Upper lobe of left lung (tissue), 4 donors: ENCODE data around the gene CRYGS.

Source experiments
- CTCF ChIP-seq, 6 experiments: fragments of 450-650 bp in 4 of 6; fragments of 200-600 bp in 2 of 6; sonication (generic) in 2 of 6; IDR thresholded peaks; one replicate each; pipeline ENCODE4 v1.5.1; 2016 to 2019; ENCODE audit warnings: antibody characterized with exemption in 6 of 6
- POLR2A ChIP-seq, 4 donors: fragments of 450-650 bp; IDR thresholded peaks; one replicate each; pipeline ENCODE4 v1.5.1; 2016 to 2017; ENCODE audit warnings: antibody characterized with exemption in 4 of 4, mild to moderate bottlenecking in 2 of 4
- POLR2AphosphoS5 ChIP-seq, 2 donors: sonication (generic); formaldehyde crosslinking; IDR thresholded peaks; one replicate each; pipeline ENCODE4 v1.5.1; 2017; ENCODE audit warnings: antibody characterized with exemption in 2 of 2

- TF ChIP-seq POLR2AphosphoS5 (IDR thresholded peaks at IDR 0.05): no peak
- TF ChIP-seq CTCF (IDR thresholded peaks at IDR 0.05): no peak
- TF ChIP-seq POLR2A (IDR thresholded peaks at IDR 0.05): no peak
These were observed 44.9 kb upstream of the CRYGS start for GRCh38 chr3:186589121-186589520.
